GM21367 (cell line): ENCODE results near the gene GRK2.
A peak's percentile ranks its signal among the peaks of the same experiment; 100 is the strongest.
"Not testable (repeated sequence)": the region's sequence is repeated elsewhere in the genome, so short reads cannot be mapped to it uniquely, and the experiment has no call there.

Experiments used
- ATAC-seq: cut with Tn5 transposase; IDR thresholded peaks from one replicate; pipeline ENCODE4 v1.9.1; 2021; ENCODE audit not compliant: unreplicated experiment

Gene GRK2

DNA sequence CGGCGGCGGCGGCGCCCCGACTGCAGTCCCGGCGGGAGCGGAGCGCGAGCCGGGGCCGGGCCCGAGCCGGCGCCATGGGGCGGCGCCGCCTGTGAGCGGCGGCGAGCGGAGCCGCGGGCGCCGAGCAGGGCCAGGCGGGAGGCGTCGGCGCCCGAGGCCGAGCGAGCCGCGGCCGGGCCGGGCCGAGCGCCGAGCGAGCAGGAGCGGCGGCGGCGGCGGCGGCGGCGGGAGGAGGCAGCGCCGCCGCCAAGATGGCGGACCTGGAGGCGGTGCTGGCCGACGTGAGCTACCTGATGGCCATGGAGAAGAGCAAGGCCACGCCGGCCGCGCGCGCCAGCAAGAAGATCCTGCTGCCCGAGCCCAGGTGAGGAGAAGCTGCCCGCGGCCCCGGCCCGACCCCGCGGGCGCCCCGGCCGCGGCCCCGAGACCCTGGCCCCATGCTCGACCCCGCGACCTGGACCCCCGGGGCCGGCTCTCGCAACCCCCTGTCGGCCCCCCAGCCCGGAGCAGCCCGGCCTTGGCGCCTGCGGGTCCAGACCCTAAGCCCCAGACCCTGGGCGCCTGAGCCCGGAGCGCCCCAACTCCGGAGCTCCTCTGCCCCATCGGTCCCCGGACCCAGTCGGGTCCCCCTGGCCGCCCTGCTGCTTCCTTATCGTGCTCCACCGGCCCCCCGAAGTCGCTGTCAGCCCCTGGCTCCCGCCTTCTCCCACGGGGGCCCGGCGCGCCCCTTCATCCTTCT lies at the start of gene GRK2:
GRK2 (plus strand) TSS at position 25 of the 739 bp plus-strand sequence; CDS start at position 252, 227 bp downstream.
- ATAC-seq = no peak

DNA sequence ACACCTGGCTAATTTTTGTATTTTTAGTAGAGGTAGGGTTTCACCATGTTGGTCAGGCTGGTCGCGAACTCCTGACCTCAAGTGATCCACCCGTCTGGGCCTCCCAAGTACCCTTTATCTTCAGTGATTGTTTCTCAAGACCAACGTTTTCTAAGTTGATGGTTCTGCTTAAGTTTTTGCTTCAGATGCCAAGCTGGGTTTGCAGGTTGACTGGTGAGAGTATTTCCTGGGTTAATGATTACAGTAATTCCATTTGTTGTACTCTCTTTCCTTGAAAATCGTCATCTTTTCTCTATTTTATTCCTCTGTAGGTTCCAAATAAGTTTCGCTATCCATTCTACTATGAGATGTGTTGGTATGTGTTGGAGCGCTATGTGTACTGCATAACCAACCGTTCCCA lies 38.5 kb upstream of the GRK2 start:
- ATAC-seq = no peak

DNA sequence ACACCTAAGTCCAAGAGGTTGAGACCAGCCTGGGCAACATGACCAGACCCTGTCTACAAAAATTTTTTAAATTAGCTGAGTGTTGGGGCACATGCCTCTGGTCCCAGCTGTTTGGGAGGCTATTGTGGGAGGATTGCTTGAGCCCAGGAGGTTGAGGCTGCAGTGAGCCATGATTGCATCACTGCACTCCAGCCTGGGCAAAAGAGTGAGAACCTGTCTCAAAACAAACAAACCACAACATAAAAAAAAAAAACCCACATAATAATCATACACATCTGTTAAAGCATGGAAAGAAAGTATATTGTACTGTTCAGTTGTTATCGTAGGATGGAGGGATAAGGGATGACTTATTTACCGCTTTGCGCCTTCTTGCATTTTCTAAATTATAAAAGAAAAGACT lies 35.9 kb upstream of the GRK2 start:
- ATAC-seq = no peak

DNA sequence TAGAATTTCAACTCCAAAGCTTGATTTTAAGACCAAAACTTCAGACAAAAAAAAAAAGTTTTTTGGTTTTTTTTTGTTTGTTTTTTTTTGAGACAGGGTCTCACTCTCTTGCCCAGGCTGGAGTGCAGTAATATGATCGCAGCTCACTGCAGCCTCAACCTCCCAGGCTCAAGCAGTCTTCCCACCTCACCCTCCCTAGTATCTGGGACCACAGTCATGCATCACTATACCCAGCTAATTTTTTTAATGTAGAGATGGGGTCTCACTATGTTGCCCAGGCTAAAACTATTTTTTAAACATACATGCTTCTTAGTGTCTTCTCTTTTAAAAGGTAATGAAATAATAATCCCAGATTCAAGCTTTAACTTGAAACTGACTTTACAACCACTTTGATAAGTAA lies 35.4 kb upstream of the GRK2 start:
- ATAC-seq = no peak

DNA sequence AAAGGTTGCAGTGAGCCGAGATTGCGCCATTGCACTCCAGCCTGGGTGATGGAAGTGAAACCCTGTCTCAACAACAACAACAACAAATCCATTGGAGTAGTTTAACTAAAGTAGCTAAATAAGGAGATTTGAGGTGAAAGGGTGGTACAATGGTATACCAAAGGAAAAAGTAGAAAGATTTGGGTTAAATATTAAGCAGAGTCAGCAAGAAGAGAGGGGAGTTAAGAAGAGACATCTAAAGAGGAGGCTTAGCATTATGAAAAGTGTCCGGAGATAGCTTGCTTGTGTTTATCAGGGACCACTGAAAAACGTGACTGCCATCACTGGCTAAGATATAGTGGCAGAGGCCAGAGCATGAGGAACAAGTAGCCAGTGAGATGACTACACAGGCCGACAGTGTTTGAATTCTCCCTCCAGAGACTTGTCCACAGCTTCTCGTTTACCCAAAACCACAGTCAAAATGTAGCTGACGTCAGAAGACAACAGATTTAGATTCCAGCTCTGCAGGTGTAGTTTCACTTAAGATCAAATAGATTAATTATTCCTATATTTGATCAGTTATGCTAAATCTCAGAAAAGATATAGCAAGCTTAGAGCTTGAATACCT lies 32.6 kb upstream of the GRK2 start:
- no peak for ATAC-seq

DNA sequence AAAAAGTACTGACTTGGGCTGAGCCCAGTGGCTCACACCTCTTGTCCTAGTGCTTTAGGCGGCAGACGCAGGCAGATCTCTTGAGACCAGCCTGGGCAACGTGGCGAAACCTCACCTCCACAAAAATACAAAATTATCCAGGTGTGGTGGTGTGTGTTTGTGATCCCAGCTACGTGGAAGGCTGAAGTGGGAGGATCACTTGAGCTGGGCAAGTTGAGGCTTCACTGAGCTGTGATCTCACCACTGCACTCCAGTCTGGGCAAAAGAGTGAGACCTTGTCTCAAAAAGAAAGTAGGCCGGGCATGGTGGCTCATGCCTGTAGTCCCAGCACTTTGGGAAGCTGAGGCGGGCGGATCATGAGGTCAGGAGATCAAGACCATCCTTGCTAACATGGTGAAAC lies 31.7 kb upstream of the GRK2 start:
- ATAC-seq = not testable (repeated sequence)

DNA sequence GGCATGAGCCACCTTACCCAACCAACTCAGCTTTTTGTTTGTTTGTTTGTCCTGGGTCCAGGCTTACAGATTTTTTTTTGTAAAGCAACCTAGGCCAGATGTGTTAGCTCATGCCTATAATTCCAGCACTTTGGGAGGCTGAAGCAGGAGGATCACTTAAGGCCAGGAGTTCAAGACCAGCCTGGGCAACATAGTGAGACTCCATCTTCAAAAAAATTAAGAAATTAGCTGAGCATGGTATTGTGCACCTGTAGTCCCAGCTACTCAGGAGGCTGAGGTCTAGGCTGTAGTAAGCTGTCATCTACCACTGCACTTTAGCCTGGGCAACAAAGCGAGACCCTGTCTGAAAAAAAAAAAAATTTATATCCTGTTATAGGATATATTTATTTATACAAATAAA lies 28.7 kb upstream of the GRK2 start:
- ATAC-seq = no peak

DNA sequence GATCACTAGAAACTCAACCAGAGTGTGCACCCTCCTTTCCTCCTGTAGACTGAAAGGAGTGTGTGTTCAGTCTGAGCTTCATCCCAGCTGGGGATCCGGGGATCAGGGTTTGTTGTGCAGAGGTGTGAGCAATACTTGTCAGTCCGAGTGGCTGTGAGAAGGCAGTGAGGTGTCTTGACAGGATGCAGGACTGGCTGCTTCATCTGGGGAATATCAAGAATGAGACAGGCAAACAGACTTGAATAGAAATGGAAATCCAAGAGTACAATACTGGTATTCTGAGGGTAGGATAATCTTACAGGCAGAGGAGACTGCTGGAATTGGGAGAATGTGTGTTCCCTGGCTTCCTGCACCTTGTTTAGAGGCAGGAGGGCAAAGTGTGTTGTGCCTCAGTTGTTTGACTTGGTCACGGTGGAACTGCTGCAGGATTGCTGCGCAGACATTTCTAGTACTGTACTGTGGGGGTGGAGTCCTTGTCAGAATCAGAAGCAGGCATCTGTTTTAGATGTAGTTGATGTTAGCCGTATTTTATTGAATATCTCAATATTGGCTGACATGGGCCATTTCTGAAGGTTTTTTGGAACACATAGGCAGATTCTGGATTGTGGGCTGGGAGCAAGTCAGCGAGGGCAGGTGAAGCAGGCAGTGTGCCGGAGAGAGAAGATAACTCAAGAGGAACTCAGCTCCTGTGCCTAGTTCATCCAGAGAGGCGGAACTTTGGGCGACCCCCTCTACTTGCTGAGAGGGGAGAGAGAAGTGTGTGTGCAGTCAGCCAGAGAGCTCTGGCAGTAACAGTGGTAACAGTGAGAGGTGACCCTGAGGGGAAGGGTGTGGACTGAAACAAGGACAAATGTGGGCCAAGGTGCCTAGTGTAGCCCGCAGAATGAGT lies 27.1 kb upstream of the GRK2 start:
- ATAC-seq = no peak

DNA sequence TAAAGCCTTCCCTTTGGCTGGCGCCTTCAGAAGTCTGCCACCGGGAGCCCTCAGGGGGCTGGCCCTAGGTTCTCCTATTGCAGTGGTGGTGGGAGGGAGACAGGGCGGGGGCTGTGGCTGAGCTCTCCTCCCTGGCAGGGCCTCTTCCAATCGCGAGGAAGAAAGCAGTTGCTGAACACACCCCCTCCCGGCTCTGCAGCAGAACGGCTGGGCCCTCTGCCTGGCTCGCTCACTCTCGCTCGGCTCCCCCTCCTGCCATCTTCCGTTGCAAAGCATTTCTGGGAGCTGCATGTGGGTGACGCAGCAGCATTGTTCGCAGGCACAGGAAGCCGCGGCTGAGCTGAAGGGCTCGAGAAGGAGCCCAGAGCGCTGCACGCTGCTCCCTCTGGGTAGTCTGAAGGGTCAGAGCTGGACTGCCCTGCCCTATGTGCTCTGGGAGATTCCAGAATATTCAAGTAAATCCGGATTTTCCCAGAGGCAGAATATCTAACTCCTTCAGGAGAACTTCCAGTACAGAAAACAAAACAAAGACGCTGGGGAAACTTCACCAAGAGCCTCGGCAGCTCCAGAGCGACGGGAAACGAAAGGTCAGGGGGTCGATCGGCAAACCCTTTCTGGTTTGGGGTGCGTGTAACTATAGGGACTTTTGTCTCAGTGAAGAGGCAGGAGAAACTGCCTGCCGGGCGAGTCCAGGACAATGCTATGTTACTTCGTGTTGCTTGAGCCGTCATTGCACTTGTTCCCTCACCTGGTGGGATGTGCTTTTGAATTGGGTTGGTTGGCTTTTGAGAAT lies 26.3 kb upstream of the GRK2 start:
- ATAC-seq = peak; percentile 71

DNA sequence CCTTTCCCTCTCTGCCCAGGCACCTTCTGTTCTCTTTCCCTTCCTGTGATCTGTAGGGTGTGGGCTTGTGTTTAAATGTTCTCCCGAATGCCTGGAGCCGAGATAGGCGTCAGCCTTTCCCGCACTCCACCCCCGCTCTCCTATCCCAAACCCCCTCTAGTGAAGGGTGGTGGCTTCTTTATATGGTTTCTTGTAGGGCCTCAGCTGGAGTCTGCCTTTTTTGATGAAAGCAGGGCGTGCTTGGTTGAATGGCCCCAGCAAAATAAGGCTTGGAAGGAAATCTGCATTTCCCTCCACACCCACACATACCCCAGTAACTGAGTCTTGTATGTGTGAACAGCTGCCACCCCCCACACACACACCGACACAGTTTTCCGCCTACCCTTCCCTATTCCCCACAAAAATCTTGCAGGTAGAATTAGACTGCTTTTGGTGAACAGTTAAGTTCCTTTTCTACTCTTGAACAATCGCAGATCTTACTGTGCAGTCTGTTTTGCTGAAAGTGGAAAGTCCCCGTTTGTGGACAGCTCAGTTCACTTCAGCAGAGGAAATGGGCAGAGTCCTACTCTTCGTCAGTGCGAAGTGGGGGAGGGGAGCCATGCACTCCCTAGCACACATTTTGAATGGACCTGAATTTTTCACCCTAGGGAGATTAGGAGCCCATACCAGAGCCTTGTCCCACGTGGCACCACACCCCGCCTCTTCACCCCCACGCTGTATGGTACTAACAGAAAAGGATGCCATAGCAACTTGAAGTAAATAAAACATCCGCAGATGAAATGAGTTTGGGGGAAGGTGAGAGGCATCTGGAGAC lies 25.5 kb upstream of the GRK2 start:
- ATAC-seq = peak; percentile 33

DNA sequence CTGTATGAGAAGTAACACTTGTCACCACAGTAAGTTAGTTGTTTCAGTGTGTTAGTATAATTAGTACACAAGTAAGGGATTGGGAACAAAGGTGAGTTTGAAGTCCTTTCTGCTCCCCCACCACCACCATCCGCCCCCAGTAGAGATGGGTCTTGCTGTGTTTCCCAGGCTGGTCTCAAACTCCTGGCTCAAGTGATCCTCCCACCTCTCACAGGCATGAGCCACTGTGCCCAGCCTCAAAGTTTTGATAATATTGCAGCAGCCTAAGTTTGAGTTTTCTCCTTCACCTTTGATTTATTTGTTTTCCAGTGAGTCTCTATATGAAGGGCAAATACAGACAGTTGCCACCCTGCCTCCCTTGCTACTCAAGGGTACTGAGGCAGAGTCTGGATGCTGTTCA lies 23.7 kb upstream of the GRK2 start:
- no peak for ATAC-seq

DNA sequence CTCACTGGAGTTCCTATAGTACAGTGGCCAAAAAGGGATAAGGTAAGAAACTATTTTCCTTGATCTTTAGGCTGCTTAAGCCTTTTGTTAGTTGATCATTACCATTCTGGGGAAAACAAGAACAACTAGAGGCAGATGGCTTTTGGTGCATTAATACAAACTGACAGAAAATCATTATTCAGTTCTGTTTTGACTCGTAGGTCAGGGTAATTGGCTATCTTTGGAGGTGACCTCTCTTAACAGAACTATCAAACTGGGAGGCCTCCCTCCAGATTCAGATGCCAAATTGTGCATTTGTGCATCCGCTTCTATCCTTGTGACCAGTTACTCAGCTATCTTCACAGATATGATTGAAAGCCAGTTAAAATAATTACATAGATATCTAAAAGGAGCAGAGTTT lies 23.2 kb upstream of the GRK2 start:
- no peak for ATAC-seq

DNA sequence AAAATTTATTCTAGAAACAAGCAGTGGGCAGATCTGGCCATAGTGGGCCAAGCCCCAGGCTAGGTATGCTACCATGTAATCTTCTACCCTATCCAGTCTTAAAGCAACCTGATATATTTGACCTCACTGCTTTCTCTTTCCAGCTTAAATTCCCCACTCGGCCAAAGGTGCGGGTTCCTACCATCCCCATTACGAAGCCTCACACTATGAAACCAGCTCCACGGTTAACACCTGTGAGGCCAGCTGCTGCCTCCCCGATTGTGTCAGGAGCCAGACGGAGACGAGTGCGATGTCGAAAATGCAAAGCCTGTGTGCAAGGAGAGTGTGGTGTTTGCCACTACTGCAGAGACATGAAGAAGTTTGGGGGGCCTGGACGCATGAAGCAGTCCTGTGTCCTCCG lies 21.2 kb upstream of the GRK2 start:
- no peak for ATAC-seq

DNA sequence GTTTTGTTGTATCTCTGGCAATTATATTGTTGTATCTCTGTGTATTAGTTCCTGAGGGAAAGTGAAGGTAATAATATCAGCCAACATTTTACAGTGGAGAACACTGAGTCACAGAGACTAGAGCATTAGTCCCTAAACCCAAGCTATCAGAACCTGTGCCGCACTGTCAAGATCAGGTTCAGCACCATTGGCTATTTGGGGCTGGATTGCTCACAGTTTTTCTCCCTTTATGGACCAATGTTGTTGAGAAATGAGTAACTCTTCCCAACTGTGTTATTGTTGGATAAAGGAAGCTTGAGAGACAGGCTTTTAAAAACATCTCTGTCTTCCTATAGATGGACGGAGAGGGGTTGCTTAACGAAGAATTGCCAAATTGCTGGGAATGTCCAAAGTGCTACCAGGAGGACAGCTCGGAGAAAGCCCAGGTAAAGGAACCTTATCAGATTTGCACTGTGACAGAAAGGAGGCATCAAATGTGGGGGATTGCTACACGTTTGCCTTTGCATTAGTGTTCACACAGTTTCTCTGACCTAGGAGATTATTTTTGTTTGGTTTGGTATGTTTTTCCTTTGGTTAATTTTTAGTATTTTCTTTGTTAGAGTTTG lies 18.2 kb upstream of the GRK2 start:
- no peak for ATAC-seq

DNA sequence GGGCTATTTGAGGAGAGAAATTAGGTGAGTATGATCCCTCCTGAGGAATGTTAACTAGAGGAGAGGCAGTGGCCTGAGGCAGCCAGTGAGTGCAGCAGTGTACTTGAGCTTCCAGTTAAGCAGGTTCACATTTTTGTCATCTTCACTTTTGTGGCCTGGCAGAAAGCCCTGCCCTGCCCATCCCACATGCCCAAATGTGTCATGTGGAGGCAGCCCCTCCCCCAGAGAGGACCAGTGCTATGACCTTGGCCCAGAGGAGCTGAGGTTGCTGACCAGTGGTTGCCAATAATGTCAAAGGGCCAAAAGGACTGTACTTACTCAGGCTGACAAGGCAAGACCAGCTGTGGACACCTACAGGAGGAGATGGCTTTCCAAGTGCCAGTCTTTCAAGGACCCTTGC lies 17.6 kb upstream of the GRK2 start:
- no peak for ATAC-seq

DNA sequence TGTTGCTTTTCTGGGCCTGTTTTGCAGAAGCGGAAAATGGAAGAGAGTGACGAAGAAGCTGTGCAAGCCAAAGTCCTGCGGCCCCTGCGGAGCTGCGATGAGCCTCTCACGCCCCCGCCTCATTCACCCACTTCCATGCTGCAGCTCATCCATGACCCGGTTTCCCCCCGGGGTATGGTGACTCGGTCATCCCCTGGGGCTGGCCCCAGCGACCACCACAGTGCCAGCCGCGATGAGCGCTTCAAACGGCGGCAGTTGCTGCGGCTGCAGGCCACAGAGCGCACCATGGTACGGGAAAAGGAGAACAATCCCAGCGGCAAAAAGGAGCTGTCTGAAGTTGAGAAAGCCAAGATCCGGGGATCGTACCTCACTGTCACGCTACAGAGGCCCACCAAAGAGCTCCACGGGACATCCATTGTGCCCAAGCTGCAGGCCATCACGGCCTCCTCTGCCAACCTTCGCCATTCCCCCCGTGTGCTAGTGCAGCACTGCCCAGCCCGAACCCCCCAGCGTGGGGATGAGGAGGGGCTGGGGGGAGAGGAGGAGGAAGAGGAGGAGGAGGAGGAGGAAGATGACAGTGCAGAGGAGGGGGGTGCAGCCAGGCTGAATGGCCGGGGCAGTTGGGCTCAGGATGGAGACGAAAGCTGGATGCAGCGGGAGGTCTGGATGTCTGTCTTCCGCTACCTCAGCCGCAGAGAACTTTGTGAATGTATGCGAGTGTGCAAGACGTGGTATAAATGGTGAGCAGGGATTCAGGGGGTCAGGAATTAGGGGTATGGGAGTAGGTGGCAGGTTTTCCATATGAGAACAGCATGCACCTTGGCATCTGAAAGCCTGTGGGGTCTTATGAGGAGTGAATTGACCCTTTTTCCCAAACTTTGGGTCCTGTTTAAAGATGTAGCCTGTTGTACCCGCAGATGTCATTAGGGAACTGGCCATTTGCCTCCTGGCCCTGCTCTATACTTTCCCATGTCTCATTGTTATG lies 15.9 kb upstream of the GRK2 start:
- no peak for ATAC-seq

DNA sequence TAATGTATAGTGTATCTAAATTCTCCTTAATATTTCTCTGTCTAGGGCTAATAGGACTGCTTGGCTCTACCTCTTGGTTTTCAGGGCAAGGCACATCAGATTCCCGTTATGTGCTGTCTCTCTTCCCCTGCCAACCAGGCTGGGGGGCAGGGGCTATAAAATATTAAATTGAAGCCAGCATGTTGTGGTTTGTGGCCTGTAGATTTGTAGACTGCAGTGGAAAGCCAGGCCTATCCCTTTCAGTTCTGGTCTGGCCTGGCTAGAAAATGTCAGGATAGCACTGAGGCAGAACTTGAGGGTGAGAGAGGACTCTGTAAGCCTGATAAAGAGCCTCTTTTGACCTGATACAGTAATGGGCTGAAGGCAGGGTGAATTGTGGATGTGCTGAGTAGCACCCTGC lies 14.4 kb upstream of the GRK2 start:
- no peak for ATAC-seq

DNA sequence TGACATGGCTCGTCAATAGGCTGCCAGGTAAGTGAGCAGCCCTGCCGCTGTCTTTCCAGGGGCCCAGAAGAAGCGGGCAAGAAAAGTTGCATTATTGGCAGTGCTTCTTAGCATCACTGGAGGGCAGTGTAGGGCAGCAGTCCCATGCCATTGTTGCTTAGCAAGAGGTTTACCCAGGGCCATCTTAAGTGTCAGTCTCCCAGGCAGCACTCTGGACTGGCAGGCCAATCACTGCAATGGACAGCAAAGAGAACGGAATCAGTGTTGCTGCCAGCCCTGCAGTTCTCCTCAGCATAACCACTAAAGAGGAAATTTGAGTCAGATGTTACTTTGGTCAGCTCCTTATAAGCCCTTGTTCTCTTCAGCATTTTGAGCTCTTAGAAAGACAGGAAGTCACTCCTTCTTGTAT lies 13.4 kb upstream of the GRK2 start:
- ATAC-seq = no peak
